ENCODE results near the gene ELOVL2.

Gene ELOVL2

DNA sequence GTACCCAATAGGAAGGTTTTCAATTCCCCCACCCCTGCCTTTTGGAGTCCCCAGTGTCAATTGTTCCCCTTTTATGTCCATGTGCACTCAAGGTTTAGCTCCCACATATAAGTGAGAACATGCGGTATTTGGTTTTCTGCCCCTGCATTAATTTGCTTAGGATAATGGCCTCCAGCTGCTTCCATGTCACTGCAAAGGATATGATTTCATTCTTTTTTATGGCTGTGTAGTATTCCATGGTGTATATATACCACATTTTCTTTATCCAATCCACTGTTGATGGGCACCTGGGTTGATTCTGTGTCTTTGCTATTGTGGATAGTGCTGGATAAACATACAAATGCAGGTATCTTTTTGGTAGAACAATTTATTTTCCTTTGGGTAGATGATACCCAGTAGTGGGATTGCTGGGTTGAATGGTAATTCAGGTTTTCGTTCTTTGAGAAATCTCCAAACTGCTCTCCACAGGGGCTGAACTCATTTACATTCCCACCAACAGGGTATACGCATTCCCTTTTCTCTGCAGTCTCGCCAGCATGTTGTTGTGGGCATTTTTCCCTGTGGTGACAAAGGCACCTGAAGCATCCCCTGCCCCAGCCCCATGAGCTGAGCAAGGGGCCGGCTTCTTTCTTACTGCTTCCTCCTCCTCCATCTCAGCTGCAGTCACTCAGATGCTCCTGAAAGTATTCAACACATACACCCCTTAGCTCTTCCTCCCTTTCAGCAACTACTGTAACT, 66.7 kb downstream of the ELOVL2 start:
- CTCF ChIA-PET: no interaction called here
- TF ChIP-seq, protein P1, sequence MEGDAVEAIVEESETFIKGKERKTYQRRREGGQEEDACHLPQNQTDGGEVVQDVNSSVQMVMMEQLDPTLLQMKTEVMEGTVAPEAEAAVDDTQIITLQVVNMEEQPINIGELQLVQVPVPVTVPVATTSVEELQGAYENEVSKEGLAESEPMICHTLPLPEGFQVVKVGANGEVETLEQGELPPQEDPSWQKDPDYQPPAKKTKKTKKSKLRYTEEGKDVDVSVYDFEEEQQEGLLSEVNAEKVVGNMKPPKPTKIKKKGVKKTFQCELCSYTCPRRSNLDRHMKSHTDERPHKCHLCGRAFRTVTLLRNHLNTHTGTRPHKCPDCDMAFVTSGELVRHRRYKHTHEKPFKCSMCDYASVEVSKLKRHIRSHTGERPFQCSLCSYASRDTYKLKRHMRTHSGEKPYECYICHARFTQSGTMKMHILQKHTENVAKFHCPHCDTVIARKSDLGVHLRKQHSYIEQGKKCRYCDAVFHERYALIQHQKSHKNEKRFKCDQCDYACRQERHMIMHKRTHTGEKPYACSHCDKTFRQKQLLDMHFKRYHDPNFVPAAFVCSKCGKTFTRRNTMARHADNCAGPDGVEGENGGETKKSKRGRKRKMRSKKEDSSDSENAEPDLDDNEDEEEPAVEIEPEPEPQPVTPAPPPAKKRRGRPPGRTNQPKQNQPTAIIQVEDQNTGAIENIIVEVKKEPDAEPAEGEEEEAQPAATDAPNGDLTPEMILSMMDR (IDR thresholded peaks at IDR 0.05; ENCODE audit: insufficient read depth, low read length, missing control alignments): no peak
- DNase-seq (ENCODE audit: low read depth, low spot score): no peak
- H3K4me3 ChIP-seq (ENCODE audit: low read depth, low read length): no peak overlapping the region
- POLR2A ChIA-PET: no interaction called here

DNA sequence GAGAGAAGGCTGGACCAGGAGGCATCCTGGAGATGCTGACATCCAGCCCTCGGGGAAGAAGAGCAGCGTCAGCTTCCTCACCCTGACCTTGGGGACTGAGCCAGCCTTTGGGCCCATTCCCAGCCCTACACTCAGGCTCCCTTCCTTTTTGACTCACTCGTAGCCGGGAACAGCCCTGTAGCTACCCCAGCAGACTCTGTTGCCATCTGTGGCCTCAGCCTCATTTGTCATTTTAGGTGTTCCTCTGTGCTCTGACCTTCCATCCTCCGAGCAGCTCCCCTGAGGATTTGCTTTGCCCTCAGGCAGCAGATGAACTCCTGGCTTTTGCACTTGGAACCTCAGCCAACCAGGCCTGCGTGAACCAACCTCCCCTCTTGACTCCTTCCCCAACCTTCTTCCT, 67.5 kb downstream of the ELOVL2 start:
- TF ChIP-seq, protein P1 (IDR thresholded peaks at IDR 0.05; ENCODE audit: insufficient read depth, low read length, missing control alignments): no peak
- H3K4me3 ChIP-seq (ENCODE audit: low read depth, low read length): no peak overlapping the region
- ChIA-PET POLR2A (no interaction called here), CTCF (interaction anchor here (0.9 to 1.2 kb wide), 2 partner anchors 14 to 92 kb away, joined by 3 read pairs; no protein-coding TSS in a partner anchor)
- no peak for DNase-seq (ENCODE audit: low read depth, low spot score)

DNA sequence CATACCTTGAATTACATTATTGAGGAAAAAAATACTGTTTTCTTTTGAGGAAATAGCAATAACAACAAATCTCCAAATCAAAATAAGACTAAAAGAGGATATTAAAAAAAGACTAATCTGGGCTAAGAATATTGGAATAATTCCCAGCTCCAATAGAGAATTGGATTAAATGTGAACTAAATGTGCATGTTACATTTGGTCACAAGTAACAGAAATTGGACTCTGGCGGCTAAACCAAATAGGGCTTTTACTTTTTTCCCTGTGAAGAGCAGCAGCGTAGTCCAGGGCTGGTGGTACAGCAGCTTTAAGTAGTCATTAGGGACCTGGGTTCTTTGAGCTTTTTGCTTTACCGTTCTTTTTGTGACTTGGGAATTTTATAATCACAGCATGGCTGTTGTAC, 71.9 kb downstream of the ELOVL2 start:
- ChIA-PET POLR2A (no interaction called here), CTCF (interaction anchor here (5.8 kb wide), 1 partner anchor 17 kb away, joined by 29 read pairs; no protein-coding TSS in a partner anchor)
- no peak for DNase-seq (ENCODE audit: low read depth, low spot score)
- no peak overlapping the region for H3K4me3 ChIP-seq (ENCODE audit: low read depth, low read length)
- TF ChIP-seq, protein P1 (IDR thresholded peaks at IDR 0.05; ENCODE audit: insufficient read depth, low read length, missing control alignments): no peak

DNA sequence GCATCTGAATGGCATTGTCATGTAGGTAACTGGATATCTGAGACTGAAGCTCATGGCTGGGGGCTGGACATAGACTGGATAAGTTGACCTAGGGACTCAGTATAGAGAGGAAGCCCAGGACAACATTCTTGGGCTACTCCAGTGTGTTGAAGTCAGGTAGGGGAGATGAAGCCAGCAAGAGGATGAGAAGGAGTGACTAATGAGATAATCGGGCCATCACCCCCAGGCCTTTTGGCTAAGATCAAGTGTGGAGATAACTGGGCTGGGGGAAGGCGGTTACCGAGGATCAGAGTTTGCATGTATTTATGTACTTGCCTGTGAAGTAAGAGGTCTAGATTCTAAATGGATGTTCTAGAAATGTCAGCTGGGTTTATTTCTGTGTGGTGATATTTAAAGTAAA, 73.4 kb downstream of the ELOVL2 start:
- CTCF ChIA-PET: interaction anchor here (1.0 to 5.8 kb wide), 4 partner anchors 12 to 98 kb away, joined by 3 to 29 read pairs (median 4); no protein-coding TSS in a partner anchor
- DNase-seq (ENCODE audit: low read depth, low spot score): no peak
- no peak overlapping the region for H3K4me3 ChIP-seq (ENCODE audit: low read depth, low read length)
- TF ChIP-seq, protein P1 (IDR thresholded peaks at IDR 0.05; ENCODE audit: insufficient read depth, low read length, missing control alignments): no peak
- POLR2A ChIA-PET: no interaction called here

GRCh38 chr6:10968776-10969175, 75.3 kb downstream of the ELOVL2 start:
- POLR2A ChIA-PET: no interaction called here
- CTCF ChIA-PET: interaction anchor here (1.0 to 5.8 kb wide), 2 partner anchors 14 to 96 kb away, joined by 3 to 29 read pairs; no protein-coding TSS in a partner anchor

DNA sequence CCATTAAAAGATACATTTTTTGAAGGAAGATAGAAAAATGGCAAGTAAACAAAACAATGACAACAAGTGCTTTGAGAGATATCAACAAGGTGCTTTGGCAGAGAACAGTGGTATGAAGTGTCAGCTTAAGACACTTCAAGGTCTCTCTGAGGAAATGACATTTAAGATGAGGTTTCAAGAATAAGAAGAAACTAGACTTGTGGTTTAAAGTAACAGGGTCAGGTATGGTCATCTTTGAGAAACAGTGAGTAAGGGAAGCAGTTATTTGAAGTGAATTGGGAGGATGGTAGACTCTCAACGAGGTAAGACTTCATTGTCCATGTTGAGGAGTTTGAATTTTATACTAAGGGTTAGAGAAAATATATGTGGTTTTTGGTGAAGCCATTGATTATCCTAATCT, 79.4 kb downstream of the ELOVL2 start:
- POLR2A ChIA-PET: no interaction called here
- TF ChIP-seq, protein P1 (IDR thresholded peaks at IDR 0.05; ENCODE audit: insufficient read depth, low read length, missing control alignments): no peak
- H3K4me3 ChIP-seq (ENCODE audit: low read depth, low read length): no peak overlapping the region
- no peak for DNase-seq (ENCODE audit: low read depth, low spot score)
- CTCF ChIA-PET: interaction anchor here (3.8 kb wide), 1 partner anchor 10 kb away, joined by 23 read pairs; no protein-coding TSS in a partner anchor

More at GRCh38 chr6:10968776-10969175, 75.3 kb downstream of the ELOVL2 start:
- no peak overlapping the region for H3K4me3 ChIP-seq (ENCODE audit: low read depth, low read length)
- DNase-seq (ENCODE audit: low read depth, low spot score): peak; percentile 67
- TF ChIP-seq, protein P1 (IDR thresholded peaks at IDR 0.05; ENCODE audit: insufficient read depth, low read length, missing control alignments): no peak
